ENCODE data around the gene ADAM12.

- no peak for TF ChIP-seq EZH2phosphoT487 (IDR thresholded peaks at IDR 0.05; ENCODE audit: borderline replicate concordance, low read depth)
- no peak for TF ChIP-seq RXRA (IDR thresholded peaks at IDR 0.05; ENCODE audit: borderline replicate concordance, low read depth)
- TF ChIP-seq SMC3 (IDR thresholded peaks at IDR 0.05; ENCODE audit: low read depth, low read length), result no peak
- TF ChIP-seq CTCF (IDR thresholded peaks at IDR 0.05), result no peak
- no peak for TF ChIP-seq NFIC (IDR thresholded peaks at IDR 0.05; ENCODE audit: borderline replicate concordance)
- TF ChIP-seq ZBTB33 (IDR thresholded peaks at IDR 0.05; ENCODE audit: borderline replicate concordance, low read depth), result no peak
- TF ChIP-seq CHD2 (IDR thresholded peaks at IDR 0.05; ENCODE audit: low read length, partially characterized antibody), result no peak
- no peak for TF ChIP-seq FOSL2 (IDR thresholded peaks at IDR 0.05; ENCODE audit: borderline replicate concordance, low read depth)
Observed at GRCh38 chr10:126373147-126373546, 15.1 kb downstream of the ADAM12 start.

Measured in SK-N-SH (cell line).